Spleen (tissue), 11 donors: ENCODE results near the gene CSMD2. TPM values are rescaled to one million over a fixed set of nuclear protein-coding genes. Genes with fewer than 3 reads are reported as not detected.
A peak's percentile ranks its signal among the peaks of the same experiment; 100 is the strongest.

Experiments used
- DNase-seq: peaks from one replicate; pipeline ENCODE4 v3.0.0-alpha.2; 2020
- H3K27ac ChIP-seq, 8 donors: fragments of 200-600 bp; sonication (generic) in 7 of 8; 1 replicate in 4 of 8; 2 replicates in 4 of 8; pipeline versions ENCODE4 v1.5.0 to v1.8.0; 2016 to 2021; ENCODE audit warnings: inconsistent platforms in 4 of 8, mild to moderate bottlenecking in 4 of 8, moderate library complexity in 1 of 8
- H3K27me3 ChIP-seq, 7 donors: fragments of 200-600 bp; sonication (generic) in 6 of 7; replicated peaks in 1 of 7; 1 replicate in 4 of 7; 2 replicates in 3 of 7; pipeline versions ENCODE4 v1.5.0 to v1.8.0; 2016 to 2021; ENCODE audit warnings: inconsistent platforms in 3 of 7, mild to moderate bottlenecking in 1 of 7
- H3K36me3 ChIP-seq, 6 donors: fragments of 200-600 bp; sonication (generic) in 5 of 6; 1 replicate in 4 of 6; 2 replicates in 2 of 6; pipeline versions ENCODE4 v1.5.0 to v1.8.0; 2016 to 2021; ENCODE audit warnings: inconsistent platforms in 2 of 6
- H3K4me1 ChIP-seq, 6 donors: fragments of 200-600 bp; sonication (generic) in 5 of 6; 1 replicate in 3 of 6; 2 replicates in 3 of 6; pipeline versions ENCODE4 v1.5.0 to v1.8.0; 2016 to 2021; ENCODE audit warnings: inconsistent platforms in 3 of 6
- H3K4me3 ChIP-seq, 8 donors: fragments of 200-600 bp; sonication (generic) in 7 of 8; 1 replicate in 4 of 8; 2 replicates in 4 of 8; pipeline versions ENCODE4 v1.5.0 to v1.8.0; 2016 to 2021; ENCODE audit warnings: inconsistent platforms in 4 of 8, mild to moderate bottlenecking in 4 of 8, moderate library complexity in 2 of 8
- H3K9me3 ChIP-seq, 8 donors: fragments of 200-600 bp; sonication (generic) in 7 of 8; 1 replicate in 4 of 8; 2 replicates in 4 of 8; pipeline versions ENCODE4 v1.5.0 to v1.8.0; 2016 to 2021; ENCODE audit warnings: inconsistent platforms in 4 of 8
- POLR2A ChIP-seq, 3 donors: fragments of 450-650 bp; IDR thresholded peaks; one replicate each; pipeline ENCODE4 v1.5.1; 2017; ENCODE audit warnings: antibody characterized with exemption in 3 of 3, mild to moderate bottlenecking in 1 of 3
- POLR2AphosphoS5 ChIP-seq, 3 donors: sonication (generic); formaldehyde crosslinking; IDR thresholded peaks; one replicate each; pipeline ENCODE4 v1.5.1; 2017; ENCODE audit warnings: antibody characterized with exemption in 3 of 3
- WGBS, 5 donors: extraction: QIAGEN DNeasy Blood & Tissue Kit in 3 of 5; methylation state at CpG; one replicate each; pipeline versions ENCODE4 v1.1.5 to v1.1.7; 2013 to 2018; 5-methylcytosine and 5-hydroxymethylcytosine counted together
- intact Hi-C: fragments of 100-400 bp; cut with DNase I; formaldehyde crosslinking; loops from one replicate; pipeline ENCODE4 v1.15.0; 2023; ENCODE audit warnings: low total_unique reads
- polyA plus RNA-seq, 3 donors: library from polyadenylated mRNA; stranded (reverse); fragments of 200-250 nt; gene quantifications; one replicate each; pipeline ENCODE4 v1.2.1, GENCODE V29; 2013
- total RNA-seq, 7 donors: library from RNA; depleted of rRNA in 3 of 7; stranded (reverse); fragments of >200 nt in 3 of 7; fragmentation: NEBNext Ultra II Directional in 4 of 7; extraction: Animal tissue kit (Norgen Biotek cat#: 25700) in 4 of 7; gene quantifications; one replicate each; pipeline versions ENCODE4 v1.1.0 to v1.2.1, GENCODE V29; 2016 to 2021
- TF ChIP-seq, protein P1 (sequence below), 11 experiments: fragments of 200-600 bp in 7 of 11; fragments of 450-650 bp in 4 of 11; sonication (generic) in 4 of 11; IDR thresholded peaks in 8 of 11; conservative IDR thresholded peaks in 3 of 11; 1 replicate in 7 of 11; 2 replicates in 4 of 11; pipeline versions ENCODE4 v1.4.0 to v1.8.0; 2016 to 2021; ENCODE audit warnings: antibody characterized with exemption in 11 of 11, inconsistent platforms in 4 of 11, mild to moderate bottlenecking in 1 of 11
- donor health status: healthy with polysubstance abuse.
- donor health status: DM: no; HTN: no; CAD: no; lungs with moderate emphysema.
- donor health status: DM: no; HTN: no; CAD: no.
- donor health status: Bipolar disorder and iron deficiency.
- donor health status: healthy.
- donor health status: DM: no; HTN: no; CAD: no.
- donor health status: DM: yes; HTN: yes; CAD: no.

Gene CSMD2
- total and polyA plus RNA-seq, 10 donors, result 0.12 to 2.7 (median 0.96) TPM

DNA sequence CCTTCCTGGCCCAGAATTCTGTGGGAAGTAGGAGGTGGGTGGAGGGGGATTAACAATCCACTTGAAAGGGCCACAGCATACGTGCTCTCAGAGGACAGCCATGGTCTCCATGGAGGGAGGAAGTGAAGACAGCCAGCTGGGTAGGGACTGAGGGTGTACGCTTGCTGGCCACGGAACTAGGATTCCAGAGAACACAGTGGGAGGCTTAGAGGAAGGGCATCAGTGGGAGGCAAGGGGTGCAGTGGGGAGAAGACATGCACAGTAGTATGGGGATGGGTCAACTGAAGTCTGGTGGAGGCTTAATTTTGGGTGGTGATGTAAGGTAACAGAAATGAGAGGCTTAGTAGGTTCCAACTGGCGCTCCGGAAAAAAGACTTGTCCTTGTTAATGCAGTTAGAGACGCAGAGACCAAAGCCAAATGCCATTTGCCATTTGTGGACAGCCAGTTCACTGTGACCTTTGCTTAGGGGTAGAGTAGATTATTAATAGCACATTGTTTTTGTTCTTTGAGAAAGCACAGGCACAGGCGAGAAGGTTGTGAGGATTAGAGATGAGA is 589.6 kb downstream of the CSMD2 start:
- no peaks in the 10 kb centered on the region for H3K36me3 ChIP-seq
- H3K4me1 ChIP-seq, result peaks cover 0 to 24% (median 12%) of the 10 kb centered on the region in 6 donors
- H3K27ac ChIP-seq, result peak overlapping the region in 7 of 8 donors; percentile 22 to 83 (median 57)
- WGBS, 5 donors, result 47 to 65% (median 57%) methylated on average over 7 of the region's 7 CpGs
- no peaks in the 10 kb centered on the region for H3K9me3 ChIP-seq
- no peak for TF ChIP-seq POLR2A (IDR thresholded peaks at IDR 0.05)
- TF ChIP-seq POLR2AphosphoS5 (IDR thresholded peaks at IDR 0.05), result peak in 1 of 3 donors; percentile 43
- TF ChIP-seq, protein P1, sequence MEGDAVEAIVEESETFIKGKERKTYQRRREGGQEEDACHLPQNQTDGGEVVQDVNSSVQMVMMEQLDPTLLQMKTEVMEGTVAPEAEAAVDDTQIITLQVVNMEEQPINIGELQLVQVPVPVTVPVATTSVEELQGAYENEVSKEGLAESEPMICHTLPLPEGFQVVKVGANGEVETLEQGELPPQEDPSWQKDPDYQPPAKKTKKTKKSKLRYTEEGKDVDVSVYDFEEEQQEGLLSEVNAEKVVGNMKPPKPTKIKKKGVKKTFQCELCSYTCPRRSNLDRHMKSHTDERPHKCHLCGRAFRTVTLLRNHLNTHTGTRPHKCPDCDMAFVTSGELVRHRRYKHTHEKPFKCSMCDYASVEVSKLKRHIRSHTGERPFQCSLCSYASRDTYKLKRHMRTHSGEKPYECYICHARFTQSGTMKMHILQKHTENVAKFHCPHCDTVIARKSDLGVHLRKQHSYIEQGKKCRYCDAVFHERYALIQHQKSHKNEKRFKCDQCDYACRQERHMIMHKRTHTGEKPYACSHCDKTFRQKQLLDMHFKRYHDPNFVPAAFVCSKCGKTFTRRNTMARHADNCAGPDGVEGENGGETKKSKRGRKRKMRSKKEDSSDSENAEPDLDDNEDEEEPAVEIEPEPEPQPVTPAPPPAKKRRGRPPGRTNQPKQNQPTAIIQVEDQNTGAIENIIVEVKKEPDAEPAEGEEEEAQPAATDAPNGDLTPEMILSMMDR (IDR thresholded peaks at IDR 0.05 in 8 of 11, conservative IDR thresholded peaks at IDR 0.05 in 3 of 11), result no peak
- no peak for DNase-seq
- intact Hi-C loops, result no loop called here
- no peak overlapping the region for H3K4me3 ChIP-seq
- H3K27me3 ChIP-seq, result peaks cover 0 to 6% (median 0%) of the 10 kb centered on the region in 7 donors

DNA sequence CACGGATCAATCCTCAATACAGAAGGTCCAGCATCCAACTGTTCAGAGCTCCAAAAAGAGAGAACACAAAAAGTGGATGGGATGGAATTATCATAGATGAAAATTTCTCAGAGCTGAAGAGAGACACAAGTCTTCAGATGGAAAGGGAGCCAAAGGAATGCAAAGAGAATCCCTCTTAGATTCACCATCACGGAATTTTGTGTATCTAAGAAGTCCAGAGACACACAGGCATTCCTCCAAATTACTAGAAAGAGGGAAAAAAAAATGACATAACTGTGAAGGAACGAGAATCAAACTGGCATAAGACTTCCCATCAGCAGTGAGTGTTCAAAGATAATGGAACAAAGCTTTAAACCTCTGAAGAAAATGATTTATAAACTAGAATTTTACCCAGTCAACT is 591.4 kb downstream of the CSMD2 start:
- Histone ChIP-seq H3K27me3 (peaks cover 0 to 6% (median 0%) of the 10 kb centered on the region in 7 donors), H3K9me3 (no peaks in the 10 kb centered on the region), H3K4me1 (peaks cover 0 to 24% (median 12%) of the 10 kb centered on the region in 6 donors), H3K27ac (no peak overlapping the region), H3K36me3 (no peaks in the 10 kb centered on the region), H3K4me3 (no peak overlapping the region)
- intact Hi-C loops, result no loop called here
- DNase-seq, result no peak
- TF ChIP-seq POLR2AphosphoS5 (IDR thresholded peaks at IDR 0.05) (no peak), POLR2A (IDR thresholded peaks at IDR 0.05) (no peak)
- TF ChIP-seq, protein P1 (IDR thresholded peaks at IDR 0.05 in 8 of 11, conservative IDR thresholded peaks at IDR 0.05 in 3 of 11), result no peak
- 65 to 86% (median 69%) methylated on average over 3 of the region's 3 CpGs for WGBS, 5 donors

DNA sequence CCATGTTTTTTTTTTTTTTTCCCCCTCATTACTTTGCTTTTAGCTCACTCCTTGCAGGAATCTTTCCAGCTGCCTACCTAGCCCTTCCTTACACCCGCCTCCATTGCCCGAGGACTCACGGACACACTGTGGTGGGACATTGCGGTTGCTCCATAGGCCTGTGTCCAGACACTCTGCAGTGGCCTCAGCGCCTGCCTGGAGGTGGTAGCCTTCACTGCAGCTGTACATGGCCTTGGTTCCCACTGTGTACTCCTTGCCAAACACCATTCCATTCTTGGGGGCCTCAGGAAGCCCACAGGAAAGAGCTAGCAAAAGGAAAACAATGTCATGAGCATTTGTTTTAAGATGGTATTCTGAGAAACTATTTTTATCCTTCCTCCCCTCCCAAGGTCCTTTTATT is 592.6 kb downstream of the CSMD2 start:
- DNase-seq, result no peak
- H3K36me3 ChIP-seq, result no peaks in the 10 kb centered on the region
- intact Hi-C loops, result no loop called here
- H3K4me1 ChIP-seq, result peaks cover 0 to 24% (median 12%) of the 10 kb centered on the region in 6 donors
- TF ChIP-seq, protein P1 (IDR thresholded peaks at IDR 0.05 in 8 of 11, conservative IDR thresholded peaks at IDR 0.05 in 3 of 11), result no peak
- TF ChIP-seq POLR2AphosphoS5 (IDR thresholded peaks at IDR 0.05) (peak in 1 of 3 donors; percentile 60), POLR2A (IDR thresholded peaks at IDR 0.05) (no peak)
- H3K9me3 ChIP-seq, result no peaks in the 10 kb centered on the region
- 69 to 83% (median 76%) methylated on average over 5 of the region's 5 CpGs for WGBS, 5 donors
- no peak overlapping the region for H3K4me3 ChIP-seq
- peak overlapping the region in 1 of 8 donors; percentile 52 for H3K27ac ChIP-seq
- peaks cover 0 to 6% (median 0%) of the 10 kb centered on the region in 7 donors for H3K27me3 ChIP-seq

DNA sequence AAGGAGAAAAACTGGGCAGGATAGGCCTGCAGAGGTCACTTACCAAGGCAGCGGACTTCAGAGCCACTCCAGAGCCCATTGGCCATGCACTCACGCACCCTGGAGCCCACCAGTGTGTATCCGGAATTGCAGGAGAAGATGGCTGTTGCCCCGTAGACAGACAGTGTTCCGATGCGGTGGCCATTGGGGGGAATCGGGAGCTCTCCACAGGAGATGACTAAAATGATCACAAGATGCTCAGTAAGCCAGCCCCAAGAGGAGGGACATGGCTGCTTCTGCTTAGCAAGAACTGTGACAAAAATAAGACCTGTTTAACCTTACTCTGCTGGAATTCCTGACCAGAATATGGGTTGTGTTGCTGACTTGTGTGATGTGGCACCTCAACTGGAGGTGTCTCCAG is 595.7 kb downstream of the CSMD2 start:
- intact Hi-C loops, result no loop called here
- no peak overlapping the region for H3K27ac ChIP-seq
- H3K27me3 ChIP-seq, result no peaks in the 10 kb centered on the region
- WGBS, 5 donors, result 91 to 96% (median 94%) methylated on average over 6 to 7 of the region's 7 CpGs
- no peaks in the 10 kb centered on the region for H3K36me3 ChIP-seq
- H3K4me3 ChIP-seq, result no peak overlapping the region
- DNase-seq, result no peak
- TF ChIP-seq, protein P1 (IDR thresholded peaks at IDR 0.05 in 8 of 11, conservative IDR thresholded peaks at IDR 0.05 in 3 of 11), result no peak
- TF ChIP-seq POLR2AphosphoS5 (IDR thresholded peaks at IDR 0.05) (no peak), POLR2A (IDR thresholded peaks at IDR 0.05) (no peak)
- H3K9me3 ChIP-seq, result no peaks in the 10 kb centered on the region
- peaks cover 0 to 3% (median under 1%) of the 10 kb centered on the region in 6 donors for H3K4me1 ChIP-seq
